NCI-H748 (cell line): ENCODE data around the gene CPA1.

Experiments used
- DNase-seq: peaks from one replicate; lab custom pipeline; 2025; ENCODE audit not compliant: unreplicated experiment; lab: John Stamatoyannopoulos, UW

CPA1 gene

DNA sequence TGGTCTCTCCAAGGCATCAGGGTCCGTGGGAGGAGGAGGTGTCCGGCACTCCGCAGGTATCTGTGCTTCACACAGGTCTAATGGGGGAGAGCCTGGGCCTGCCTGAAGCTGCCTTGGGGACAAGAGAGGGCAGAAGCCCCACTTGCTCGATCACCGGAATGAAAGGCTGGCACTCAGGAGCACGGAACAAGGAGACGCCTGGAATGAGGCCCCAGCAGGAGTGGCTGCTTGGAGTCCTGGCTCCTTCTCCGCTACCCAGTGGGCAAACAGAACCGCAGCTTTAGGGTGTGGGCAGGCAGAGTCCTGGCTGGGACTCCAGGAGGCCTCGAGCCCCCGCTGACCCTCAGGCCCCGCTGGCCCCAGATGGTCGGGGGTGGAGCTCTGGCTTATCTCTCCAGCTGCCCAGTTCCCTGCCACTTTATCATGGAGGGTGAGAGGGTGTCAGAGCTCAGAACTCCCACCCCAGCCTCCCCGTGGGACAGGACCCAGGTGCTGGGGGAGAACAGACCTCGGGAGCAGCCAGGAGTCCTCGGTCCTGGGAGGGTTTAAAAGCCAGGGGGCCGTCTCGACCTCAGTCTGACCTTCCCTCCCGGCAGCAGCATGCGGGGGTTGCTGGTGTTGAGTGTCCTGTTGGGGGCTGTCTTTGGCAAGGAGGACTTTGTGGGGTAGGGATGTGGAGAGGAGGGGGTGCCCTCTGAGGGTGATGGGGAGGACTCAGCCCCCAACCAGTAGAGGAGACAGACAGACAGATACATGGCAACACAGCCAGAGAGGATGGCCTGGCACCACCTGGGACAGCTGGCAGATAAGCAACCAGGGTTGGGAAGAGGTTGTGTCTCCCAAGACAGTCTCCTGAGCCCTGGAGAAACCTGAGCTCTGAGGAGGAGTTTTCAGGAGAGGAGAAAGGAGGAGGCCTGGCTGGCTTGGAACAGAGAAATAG, at the start of gene CPA1:
Gene CPA1 (plus strand): TSS at position 574 of the 940 bp plus-strand sequence. CDS start 27 bp downstream, at position 601.
- DNase-seq: no peak

DNA sequence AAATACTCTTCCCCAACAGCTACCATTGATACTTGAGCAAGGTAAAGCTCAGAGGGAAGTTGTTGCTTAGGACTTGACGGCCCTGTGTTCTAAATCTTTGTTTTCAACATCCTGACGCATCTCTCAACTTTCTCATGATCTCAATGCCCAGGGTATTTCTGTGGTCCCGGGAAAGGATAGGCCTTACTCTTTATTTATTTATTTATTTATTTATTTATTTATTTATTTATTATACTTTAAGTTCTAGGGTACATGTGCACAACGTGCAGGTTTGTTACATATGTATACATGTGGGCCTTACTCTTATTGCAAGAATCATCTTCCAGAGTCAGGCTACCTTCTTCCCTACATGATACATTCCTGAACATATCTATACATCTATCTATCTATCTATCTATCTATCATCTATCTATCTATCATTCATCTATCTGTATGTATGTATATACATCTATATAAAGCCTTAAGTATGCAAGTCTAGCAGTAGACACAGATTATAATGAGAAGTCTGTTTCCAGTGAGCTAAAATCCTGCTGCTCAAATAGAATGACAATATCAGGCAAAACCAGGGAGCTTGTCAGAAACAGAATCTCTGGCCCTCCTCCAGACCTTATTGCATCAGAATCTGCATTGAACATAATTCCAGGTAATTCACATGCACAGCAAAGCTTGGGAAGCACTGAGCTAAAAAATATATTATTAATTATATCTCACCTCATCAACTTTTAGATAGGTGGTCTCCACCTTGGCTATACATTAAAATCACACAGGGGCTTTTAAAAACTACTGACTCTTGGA, 47.8 kb upstream of the CPA1 start:
- DNase-seq: no peak

DNA sequence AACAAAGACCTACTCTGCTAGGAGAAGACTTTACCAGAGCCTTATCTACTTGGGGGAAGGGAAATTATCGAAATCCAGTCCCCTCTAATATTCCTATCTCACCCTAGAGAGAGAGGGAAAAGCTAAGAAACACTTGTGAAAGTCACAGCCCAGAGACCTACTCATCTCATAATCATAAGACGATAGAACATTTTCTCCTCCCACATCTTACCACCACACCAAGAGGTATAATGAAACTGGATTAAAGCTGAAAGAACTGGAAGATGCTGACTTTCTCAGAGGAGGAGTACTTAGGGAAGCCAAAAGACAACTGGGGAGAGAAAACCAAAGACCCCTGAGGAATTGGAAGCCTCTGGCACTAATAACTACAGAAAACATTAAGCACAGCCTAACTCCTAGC, 46.5 kb upstream of the CPA1 start:
- no peak for DNase-seq

DNA sequence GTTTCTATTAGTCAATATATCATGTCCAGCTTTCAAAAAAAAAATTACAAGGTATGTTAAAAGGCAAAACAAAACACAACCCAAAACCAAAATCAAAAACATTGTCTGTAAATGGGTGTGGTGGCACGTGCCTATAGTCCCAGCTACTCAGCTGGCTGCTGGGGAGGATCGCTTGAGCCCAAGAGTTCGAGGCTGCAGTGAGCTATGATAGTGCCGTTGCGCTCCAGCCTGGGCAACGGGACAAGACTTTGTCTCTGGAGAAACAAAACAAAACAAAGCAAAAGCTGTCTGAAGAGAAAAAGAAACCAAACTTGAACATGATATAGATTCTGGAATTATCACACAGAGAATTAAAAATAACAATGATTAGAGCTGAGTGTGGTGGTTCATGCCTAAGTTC, 46.0 kb upstream of the CPA1 start:
- no peak for DNase-seq

DNA sequence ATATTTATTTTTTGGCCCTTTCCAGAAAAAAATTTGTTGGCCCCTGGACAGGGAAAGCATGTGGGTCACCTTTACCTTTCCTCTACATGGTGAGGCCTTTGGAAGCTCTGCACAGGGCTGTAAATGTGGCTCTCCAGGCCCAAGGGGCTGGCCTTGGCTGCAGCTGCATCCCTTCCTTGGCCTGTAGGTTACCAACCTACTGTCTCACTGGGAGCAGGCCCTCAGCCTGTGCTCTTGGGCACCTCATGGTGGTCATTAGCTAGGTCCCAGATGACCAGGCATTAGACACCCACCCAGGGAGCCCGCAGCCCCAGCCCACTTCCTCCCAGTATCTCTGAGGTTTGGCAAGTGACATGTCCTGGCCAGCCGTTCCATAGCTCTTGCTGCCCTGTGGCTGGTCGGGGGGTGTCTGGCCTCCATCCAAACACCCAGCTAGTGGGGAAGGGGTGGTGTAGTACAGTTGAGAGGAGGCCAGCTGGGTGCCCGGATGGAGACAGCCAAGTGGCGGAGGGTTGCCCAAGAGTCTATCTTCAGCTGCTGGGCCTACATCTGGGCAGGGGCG, 42.8 kb upstream of the CPA1 start:
- no peak for DNase-seq

DNA sequence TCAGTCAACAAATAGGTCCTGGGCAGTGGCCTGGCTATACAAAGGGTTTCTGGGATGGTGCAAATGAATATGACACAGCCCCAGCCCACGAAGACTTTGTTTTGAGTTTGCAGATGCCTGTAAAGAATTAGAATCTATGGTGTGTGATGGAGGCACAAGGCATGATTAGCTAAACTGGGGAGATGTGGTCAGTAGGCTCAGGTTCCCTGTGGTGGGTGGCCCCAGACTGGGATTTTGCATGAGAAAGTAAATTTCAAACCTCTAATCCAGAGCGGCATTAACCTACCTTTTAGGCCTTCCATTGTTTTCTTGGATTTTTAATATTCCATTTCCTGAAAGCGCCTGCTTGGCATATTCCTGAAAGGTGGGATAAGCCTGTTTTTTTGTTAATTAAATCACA, 42.1 kb upstream of the CPA1 start:
- DNase-seq: no peak

DNA sequence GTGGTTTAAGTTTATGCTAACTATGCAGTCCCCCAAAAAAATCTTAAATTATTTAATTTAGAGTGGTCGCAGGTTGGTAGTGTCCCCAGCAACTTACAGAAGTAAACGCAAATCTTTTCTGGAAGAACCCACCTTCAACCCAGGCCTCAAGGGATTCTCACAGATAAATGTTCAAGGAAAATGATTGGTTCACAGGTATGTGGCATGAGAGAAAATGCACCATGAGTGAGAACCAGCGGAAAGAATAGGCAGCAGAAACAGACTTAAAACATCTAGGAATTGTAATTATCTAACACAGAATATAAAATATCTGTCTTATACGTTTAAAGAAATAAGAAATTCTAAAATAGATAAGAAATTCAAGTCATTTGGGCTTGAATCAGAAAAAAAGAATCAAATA, 38.4 kb upstream of the CPA1 start:
- DNase-seq: no peak

DNA sequence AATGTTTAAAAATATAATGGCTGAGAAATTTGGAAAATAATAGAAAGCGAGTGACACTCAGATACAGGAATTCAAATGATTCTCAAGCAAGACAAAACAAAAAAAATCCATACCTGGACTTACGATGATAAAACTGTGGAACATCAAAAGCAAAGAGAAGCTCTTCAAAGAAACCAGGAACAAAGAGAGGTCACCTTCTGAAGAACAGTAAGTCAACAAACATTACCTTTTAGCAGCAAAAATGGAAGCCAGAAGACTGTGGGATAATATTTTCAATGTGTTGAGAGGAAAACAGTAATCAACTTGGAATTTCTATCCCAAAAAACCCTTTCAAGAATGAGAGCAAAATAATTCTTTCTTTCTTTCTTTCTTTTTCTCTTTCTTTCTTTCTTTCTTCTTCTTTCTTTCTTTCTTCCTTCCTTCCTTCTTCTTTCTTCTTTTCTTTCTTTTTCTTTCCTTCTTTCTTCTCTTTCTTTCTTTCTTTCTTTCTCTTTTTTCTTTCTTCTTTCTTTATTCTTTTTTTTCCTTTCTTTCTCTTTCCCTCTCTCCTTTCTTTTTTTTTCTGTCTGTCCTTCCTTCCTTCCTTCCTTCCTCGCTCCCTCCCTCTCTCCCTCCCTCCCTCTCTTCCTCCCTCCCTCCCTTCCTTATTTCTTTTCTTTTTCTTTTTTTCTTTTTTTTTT, 37.5 kb upstream of the CPA1 start:
- DNase-seq: no peak

DNA sequence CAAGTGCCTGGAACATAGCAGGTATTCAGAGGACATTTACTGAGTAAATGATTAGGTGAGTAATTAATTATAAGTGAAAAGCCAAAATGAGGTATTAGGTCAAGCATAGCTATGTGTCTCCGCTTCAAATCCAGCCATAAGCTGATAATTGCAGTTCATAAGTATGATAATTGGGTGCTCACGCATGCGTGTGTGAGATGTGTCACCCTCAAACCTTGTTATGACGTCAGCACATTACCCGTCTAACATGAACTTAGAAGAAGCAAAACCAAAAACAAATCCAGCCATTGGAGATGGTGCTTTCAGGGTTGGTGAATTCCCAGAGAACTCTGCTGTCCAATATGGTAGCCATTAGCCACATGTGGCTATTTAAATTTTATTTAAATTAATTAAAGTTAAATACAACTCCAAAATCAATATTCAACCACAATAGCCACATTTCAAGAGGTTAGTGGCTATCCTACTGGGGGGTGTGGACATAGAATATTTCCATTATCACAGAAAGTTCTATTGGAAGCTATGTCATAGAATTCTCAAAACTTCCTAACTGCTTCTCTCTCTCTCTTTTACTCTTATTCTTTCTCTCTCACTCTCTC, 35.9 kb upstream of the CPA1 start, which contains the start of gene CPA5:
Gene CPA5 (plus strand): TSS at position 546 of the 596 bp plus-strand sequence. CDS start 1,670 bp downstream, outside the sequence.
- no peak for DNase-seq

DNA sequence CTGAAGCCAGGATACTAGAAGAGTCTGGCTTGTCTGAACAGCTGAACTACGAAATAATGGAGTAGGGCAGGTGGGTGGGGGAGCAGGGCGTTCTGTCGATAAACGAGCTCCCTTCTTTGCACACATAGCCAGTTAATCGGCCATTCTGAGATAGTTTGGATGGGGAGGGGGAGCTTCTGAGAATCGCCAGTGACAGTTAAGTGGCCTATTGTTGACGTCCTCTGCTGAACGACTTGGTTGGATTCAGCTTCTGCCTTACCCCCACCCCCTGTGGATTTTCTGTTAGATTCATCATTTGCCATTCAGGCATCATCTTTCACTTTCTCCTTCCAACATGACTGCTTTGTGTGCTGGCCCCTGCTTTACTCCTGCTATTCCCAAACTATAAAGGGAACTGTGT, 35.2 kb upstream of the CPA1 start:
- DNase-seq: peak; percentile 99

DNA sequence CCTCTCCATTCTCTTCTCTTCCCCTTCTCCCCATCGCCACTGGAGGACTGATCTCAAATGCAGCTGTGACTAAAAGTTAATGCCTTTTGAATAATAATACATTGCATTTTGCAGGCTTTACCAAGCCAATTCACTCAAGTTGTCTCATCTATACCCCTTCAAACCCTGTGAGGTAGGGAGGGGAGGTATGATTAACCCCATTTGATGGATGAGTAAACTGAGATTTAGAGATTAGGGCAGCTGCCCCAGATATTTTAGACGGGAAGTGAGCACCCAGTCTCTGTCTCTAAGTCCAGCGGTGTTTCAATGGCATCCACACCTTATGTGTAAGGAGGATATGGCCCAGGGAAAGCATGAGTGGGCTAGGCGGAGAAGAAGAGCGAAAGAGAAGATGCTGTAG, 34.6 kb upstream of the CPA1 start:
- no peak for DNase-seq

DNA sequence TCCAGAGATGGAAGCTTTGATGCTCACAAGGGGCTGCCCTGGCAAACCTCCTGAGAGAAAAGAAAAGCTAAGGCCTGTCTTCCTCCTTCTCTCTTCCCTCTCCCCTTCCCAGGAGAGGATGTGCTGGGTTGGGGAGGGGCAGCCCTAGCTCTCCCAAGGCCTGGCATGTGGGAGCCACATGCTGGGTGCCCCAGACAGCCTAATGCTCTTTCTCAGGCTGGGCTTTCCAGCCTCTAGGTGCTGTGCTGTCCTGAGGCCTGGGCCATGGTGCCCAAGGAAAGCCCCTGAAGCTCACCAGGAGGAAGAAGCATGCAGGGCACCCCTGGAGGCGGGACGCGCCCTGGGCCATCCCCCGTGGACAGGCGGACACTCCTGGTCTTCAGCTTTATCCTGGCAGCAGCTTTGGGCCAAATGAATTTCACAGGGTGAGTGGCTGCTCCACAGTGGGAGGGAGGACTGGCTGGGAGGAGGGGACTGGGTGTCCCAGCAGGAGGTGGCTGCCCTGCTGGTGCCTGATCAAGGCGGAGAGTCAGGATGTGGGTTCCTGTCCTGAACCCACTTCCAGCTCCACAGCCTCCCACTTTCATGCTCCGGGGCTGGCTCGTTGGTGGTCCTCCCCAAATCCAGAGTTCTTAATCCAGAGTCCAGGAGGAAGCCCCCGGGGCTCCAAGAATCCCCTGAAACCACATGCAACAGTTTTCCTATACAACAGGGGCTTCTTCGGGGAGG, 34.0 kb upstream of the CPA1 start:
- DNase-seq: no peak

DNA sequence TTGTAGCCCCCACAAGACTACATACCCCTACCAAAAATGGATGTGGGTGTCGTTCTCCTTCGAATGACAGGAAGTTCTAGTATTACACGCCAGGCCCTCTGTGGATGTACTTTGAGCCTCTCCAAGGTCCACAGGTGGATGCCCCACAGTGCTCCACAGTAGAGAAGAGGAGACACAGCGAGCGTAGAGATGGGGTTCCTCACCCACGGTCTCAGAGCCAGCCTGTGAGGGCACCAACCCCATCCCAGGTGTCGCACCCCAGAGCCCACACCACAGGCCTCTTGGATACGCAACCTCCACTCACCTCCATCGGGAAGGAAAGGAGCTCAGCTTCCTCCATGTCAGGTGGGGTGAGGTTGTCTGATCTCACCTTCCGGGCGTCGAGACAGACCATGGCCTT, 33.4 kb upstream of the CPA1 start:
- DNase-seq: no peak

DNA sequence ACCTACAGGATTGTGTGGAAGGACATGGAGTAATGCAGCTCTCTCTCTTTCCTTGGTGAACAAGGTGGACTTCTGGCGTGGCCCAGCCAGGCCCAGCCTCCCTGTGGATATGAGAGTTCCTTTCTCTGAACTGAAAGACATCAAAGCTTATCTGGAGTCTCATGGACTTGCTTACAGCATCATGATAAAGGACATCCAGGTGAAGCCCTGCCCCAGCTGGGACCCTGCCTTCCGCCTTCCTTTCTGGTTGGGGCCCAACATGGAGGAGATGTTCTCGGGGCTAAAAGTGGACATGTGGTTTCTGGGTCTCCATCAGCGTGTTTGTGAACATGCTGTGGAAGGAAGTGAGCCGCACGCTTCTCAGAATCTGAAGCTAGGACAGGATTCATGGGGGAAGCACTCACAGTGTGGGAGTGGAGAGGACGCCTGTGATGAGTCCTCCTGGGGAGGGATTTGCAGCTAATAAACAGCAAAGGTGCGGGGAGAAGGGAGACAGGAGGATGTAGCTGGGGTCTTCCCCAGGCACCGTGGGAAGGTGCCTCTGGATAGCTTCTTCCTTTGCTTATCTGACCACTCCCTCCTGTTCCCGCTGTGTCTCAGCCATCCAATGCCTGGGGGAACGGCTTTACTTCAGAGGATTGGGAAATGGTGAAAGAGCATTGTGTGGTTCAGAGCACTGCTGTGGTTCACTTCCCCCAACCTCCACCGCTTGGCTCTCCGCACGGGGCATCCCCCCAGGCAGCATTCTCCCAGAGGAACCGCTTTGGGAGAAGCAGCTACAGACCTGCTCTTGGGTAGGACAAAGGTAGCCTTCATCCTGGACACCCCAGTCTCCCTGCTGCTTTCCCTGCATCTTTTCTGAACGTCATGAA, 30.1 kb upstream of the CPA1 start:
- DNase-seq: peak; percentile 71

DNA sequence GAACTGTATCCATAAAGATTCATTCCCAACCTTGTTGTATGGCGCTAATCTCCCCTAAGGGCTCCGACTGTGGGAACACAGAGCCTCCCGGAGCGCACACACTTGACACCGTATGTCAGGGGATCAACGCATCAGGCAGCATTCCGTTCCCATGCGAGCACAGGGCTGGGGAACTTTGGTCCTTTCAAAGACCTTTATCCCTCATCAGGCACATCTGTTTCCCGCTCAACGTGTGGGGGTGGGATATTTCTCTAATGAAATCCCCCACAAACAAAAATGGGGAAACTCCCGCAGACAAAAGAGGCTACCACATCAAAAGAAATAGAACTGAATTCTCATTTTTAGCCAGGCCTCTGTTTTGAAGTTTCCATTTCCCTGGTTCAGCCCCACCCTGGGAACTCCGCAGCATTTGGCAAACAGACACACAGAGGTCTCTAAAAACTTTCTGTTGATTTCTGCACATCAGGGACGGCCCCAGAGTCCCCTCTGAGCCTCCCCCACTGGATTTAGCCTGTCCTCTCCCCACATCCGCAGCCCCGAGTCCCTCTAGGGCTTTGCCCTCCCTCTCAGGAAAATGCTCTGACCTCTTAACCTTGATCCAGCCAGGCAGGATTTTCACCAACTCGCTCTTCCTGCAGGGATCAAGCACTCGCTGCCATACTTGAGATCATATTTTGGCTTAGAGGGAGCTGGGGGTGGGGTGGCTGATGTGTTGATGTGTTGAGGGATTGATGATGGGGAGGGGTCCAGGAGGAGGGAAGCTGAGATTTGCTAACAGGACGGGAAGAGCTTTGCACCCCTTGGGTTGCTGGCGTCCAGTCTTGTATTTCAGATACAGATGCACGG, 29.1 kb upstream of the CPA1 start:
- DNase-seq: peak; percentile 91

DNA sequence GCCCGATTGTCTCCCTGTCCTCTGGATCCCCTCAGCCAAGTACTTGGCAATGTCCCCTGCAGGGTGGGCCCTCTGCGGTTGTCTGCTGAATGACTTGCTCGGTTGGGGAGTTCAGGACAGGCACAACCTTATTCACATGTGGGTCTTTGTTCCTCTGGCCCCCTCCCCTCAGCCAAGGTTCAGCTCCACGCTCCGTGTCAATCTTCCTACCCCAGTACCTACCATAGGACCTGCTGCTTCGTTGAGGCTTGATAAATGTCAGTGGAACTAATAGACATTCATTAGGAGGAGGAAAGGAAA, 28.6 kb upstream of the CPA1 start:
- DNase-seq: no peak

DNA sequence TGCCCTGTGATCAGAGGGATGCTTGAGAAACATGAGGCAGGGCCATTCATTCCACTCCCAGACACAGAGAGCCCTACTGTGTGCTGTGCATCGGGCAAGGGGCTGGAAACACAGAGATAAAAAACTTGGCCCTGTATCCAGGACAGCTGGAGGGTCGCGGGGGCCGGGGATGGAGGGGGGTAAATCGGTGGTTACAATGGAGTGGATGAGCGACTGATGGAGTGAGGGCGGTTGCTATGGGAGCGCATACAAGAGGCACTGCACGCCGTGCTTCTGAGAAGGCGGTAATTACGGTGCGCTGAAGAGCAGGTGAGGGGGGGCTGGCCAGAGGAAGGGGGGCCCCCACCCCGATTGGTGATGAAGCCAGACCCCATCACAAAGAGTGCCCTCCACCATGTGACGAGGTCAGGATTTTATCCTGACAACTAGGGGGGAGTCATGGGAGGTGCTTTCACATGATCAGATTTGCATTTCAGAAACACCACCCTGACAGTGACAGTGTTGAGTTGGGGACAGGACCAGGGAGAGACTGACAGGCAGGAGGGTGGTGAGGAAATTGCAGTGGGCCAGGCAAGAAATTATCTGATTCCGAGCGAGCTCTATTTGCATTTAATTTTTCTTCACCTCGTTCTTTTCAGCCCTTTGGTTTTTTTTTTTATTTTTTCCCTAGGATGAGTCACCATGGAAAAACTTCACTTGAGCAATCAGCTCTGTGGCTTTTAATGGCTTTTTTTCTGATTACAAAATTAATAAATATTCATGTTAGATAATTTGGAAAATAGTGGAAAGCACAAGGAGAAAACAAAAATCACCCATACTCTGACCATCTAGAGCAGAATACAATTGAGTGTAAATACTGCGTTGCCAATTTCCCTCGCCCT, 27.9 kb upstream of the CPA1 start:
- DNase-seq: peak; percentile 99
